Measurements from ENCODE around the gene ANK3.

GRCh38 chr10:59995862-59996261, 393.8 kb downstream of the ANK3 start:
- TF ChIP-seq EZH2 (IDR thresholded peaks at IDR 0.05; ENCODE audit: insufficient read depth, poor library complexity, severe bottlenecking) (no peak), EZH2phosphoT487 (IDR thresholded peaks at IDR 0.05; ENCODE audit: insufficient read depth, low read depth) (no peak)
